ENCODE measurements around the gene ADAM23.

DNA sequence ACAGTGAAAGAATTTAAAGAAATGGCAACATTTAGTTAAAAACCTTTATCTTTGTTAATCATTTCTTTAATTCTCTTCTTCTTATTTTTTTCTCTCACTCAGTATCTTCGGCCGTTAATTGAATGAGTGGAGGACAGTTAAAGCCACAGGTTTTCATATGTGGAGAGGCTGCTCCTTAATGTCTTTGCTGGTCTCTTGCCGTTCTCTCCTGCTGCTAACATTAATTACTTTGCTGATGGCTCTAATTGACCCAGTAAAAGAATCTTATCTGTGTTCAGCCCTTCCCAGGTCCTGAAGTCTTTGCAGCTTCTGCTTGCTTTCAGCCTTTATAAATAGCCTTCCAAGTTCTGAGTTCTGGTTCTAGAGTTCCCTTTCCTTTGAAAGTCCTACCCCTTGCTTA lies 77.1 kb downstream of the ADAM23 start:
- TF ChIP-seq CTCF (IDR thresholded peaks at IDR 0.05) (no peak), EP300 (IDR thresholded peaks at IDR 0.05) (no peak), POLR2A (IDR thresholded peaks at IDR 0.05) (no peak), POLR2AphosphoS5 (IDR thresholded peaks at IDR 0.05) (no peak)
